ENCODE results near the gene GPLD1. TPM values are rescaled to one million over a fixed set of nuclear protein-coding genes. Genes with fewer than 3 reads are reported as not detected.

The GPLD1 gene
- total RNA-seq, 5 donors from 2014 or later (not counting 1 experiment from before 2014, with no cell fraction given) = 0.50 to 1.5 (median 1.4) TPM

- Histone ChIP-seq H3K9me3 (no peaks in the 10 kb centered on the region), H3K36me3 (ENCODE audit: control insufficient read depth in 2 of 2, extremely low read depth in 1 of 2, insufficient read depth in 1 of 2, low read length in 1 of 2) (peaks cover 9 to 32% of the 10 kb centered on the region in 2 donors), H3K27ac (ENCODE audit: low read length) (no peak overlapping the region), H3K4me1 (ENCODE audit: control insufficient read depth in 1 of 2, extremely low read depth in 1 of 2, insufficient read depth in 2 of 2, low read length in 2 of 2) (peaks cover 0 to 9% of the 10 kb centered on the region in 2 experiments), H3K27me3 (replicated peaks in 1 of 2; ENCODE audit: control insufficient read depth in 2 of 2, extremely low read depth in 1 of 2, insufficient read depth in 2 of 2, low read length in 1 of 2) (no peaks in the 10 kb centered on the region), H3K4me3 (ENCODE audit: control insufficient read depth in 1 of 2, extremely low read depth in 1 of 2, low read length in 1 of 2) (no peak overlapping the region)
- ATAC-seq (replicated peaks in 1 of 4) (no peak), DNase-seq (no peak)
- Mint-ChIP-seq H3K36me3 (peaks cover 39% of the 10 kb centered on the region), H3K27me3 (no peaks in the 10 kb centered on the region), H3K4me1 (peaks cover 11 to 14% (median 12%) of the 10 kb centered on the region in 3 donors), H3K27ac (no peak overlapping the region), H3K9me3 (no peaks in the 10 kb centered on the region), H3K4me3 (no peak overlapping the region)
- CTCF ChIA-PET = no interaction called here
- WGBS (ENCODE audit: insufficient coverage) = 100% methylated on average over 1 of the region's 1 CpG
- POLR2A ChIA-PET = no interaction called here
Measured at GRCh38 chr6:24529985-24530384, 40.6 kb upstream of the GPLD1 start.

GRCh38 chr6:24524805-24525204, 35.4 kb upstream of the GPLD1 start:
- WGBS (ENCODE audit: insufficient coverage) = 77% methylated on average over 3 of the region's 5 CpGs
- peaks cover 14 to 18% (median 15%) of the 10 kb centered on the region in 3 donors for H3K4me1 Mint-ChIP-seq
- ATAC-seq (replicated peaks in 1 of 4) = peak in 1 of 4 experiments; percentile 39
- Histone ChIP-seq H3K27ac (ENCODE audit: low read length) (no peak overlapping the region), H3K27me3 (replicated peaks in 1 of 2; ENCODE audit: control insufficient read depth in 2 of 2, extremely low read depth in 1 of 2, insufficient read depth in 2 of 2, low read length in 1 of 2) (no peaks in the 10 kb centered on the region), H3K9me3 (no peaks in the 10 kb centered on the region), H3K4me1 (ENCODE audit: control insufficient read depth in 1 of 2, extremely low read depth in 1 of 2, insufficient read depth in 2 of 2, low read length in 2 of 2) (peaks cover 0 to 9% of the 10 kb centered on the region in 2 experiments), H3K4me3 (ENCODE audit: control insufficient read depth in 1 of 2, extremely low read depth in 1 of 2, low read length in 1 of 2) (no peak overlapping the region), H3K36me3 (ENCODE audit: control insufficient read depth in 2 of 2, extremely low read depth in 1 of 2, insufficient read depth in 1 of 2, low read length in 1 of 2) (no peaks in the 10 kb centered on the region)
- peaks cover 11% of the 10 kb centered on the region for H3K36me3 Mint-ChIP-seq
- H3K4me3 Mint-ChIP-seq = no peak overlapping the region
- no peak overlapping the region for H3K27ac Mint-ChIP-seq
- H3K9me3 Mint-ChIP-seq = no peaks in the 10 kb centered on the region
- ChIA-PET POLR2A (no interaction called here), CTCF (no interaction called here)
- peak in 9 of 35 experiments; percentile 4 to 47 (median 6) for DNase-seq
- no peaks in the 10 kb centered on the region for H3K27me3 Mint-ChIP-seq

GRCh38 chr6:24524329-24524728, 35.0 kb upstream of the GPLD1 start:
- ATAC-seq (replicated peaks in 1 of 4) = no peak
- CTCF ChIA-PET = interaction anchor here in 1 of 2 donors (0.7 kb wide), 1 partner anchor 41 kb away, joined by 5 read pairs; no protein-coding TSS in a partner anchor
- peaks cover 0 to 9% of the 10 kb centered on the region in 2 experiments for H3K4me1 ChIP-seq (ENCODE audit: control insufficient read depth in 1 of 2, extremely low read depth in 1 of 2, insufficient read depth in 2 of 2, low read length in 2 of 2)
- Mint-ChIP-seq H3K4me3 (no peak overlapping the region), H3K9me3 (no peaks in the 10 kb centered on the region), H3K27me3 (no peaks in the 10 kb centered on the region), H3K4me1 (peaks cover 14 to 18% (median 15%) of the 10 kb centered on the region in 3 donors), H3K27ac (no peak overlapping the region), H3K36me3 (peaks cover 11% of the 10 kb centered on the region)
- H3K27ac ChIP-seq (ENCODE audit: low read length) = no peak overlapping the region
- no peak overlapping the region for H3K4me3 ChIP-seq (ENCODE audit: control insufficient read depth in 1 of 2, extremely low read depth in 1 of 2, low read length in 1 of 2)
- DNase-seq = no peak
- 40% methylated on average over 1 of the region's 3 CpGs for WGBS (ENCODE audit: insufficient coverage)
- no peaks in the 10 kb centered on the region for H3K36me3 ChIP-seq (ENCODE audit: control insufficient read depth in 2 of 2, extremely low read depth in 1 of 2, insufficient read depth in 1 of 2, low read length in 1 of 2)
- no peaks in the 10 kb centered on the region for H3K27me3 ChIP-seq (replicated peaks in 1 of 2; ENCODE audit: control insufficient read depth in 2 of 2, extremely low read depth in 1 of 2, insufficient read depth in 2 of 2, low read length in 1 of 2)
- no peaks in the 10 kb centered on the region for H3K9me3 ChIP-seq
- POLR2A ChIA-PET = no interaction called here

- no peaks in the 10 kb centered on the region for H3K9me3 ChIP-seq
- no peaks in the 10 kb centered on the region for H3K27me3 ChIP-seq (replicated peaks in 1 of 2; ENCODE audit: control insufficient read depth in 2 of 2, extremely low read depth in 1 of 2, insufficient read depth in 2 of 2, low read length in 1 of 2)
- no peak overlapping the region for H3K27ac ChIP-seq (ENCODE audit: low read length)
- no peaks in the 10 kb centered on the region for H3K27me3 Mint-ChIP-seq
- H3K4me1 ChIP-seq (ENCODE audit: control insufficient read depth in 1 of 2, extremely low read depth in 1 of 2, insufficient read depth in 2 of 2, low read length in 2 of 2) = peaks cover 0 to 2% of the 10 kb centered on the region in 2 experiments
- ATAC-seq (replicated peaks in 1 of 4) = no peak
- DNase-seq = no peak
- no peaks in the 10 kb centered on the region for H3K9me3 Mint-ChIP-seq
- peaks cover 13% of the 10 kb centered on the region for H3K36me3 Mint-ChIP-seq
- 88% methylated on average over 10 of the region's 13 CpGs for WGBS (ENCODE audit: insufficient coverage)
- H3K27ac Mint-ChIP-seq = no peak overlapping the region
- ChIA-PET POLR2A (interaction anchor here in 1 of 2 donors (0.5 kb wide), 1 partner anchor 301 kb away, joined by 3 read pairs; no protein-coding TSS in a partner anchor), CTCF (interaction anchor here (0.6 to 1.1 kb wide), 5 partner anchors 8 to 1385 kb away, joined by 3 to 5 read pairs (median 4); no protein-coding TSS in a partner anchor)
- no peak overlapping the region for H3K4me3 Mint-ChIP-seq
- H3K4me1 Mint-ChIP-seq = peaks cover 7 to 15% (median 9%) of the 10 kb centered on the region in 3 donors
- no peaks in the 10 kb centered on the region for H3K36me3 ChIP-seq (ENCODE audit: control insufficient read depth in 2 of 2, extremely low read depth in 1 of 2, insufficient read depth in 1 of 2, low read length in 1 of 2)
- no peak overlapping the region for H3K4me3 ChIP-seq (ENCODE audit: control insufficient read depth in 1 of 2, extremely low read depth in 1 of 2, low read length in 1 of 2)
Measured at GRCh38 chr6:24522228-24523176, 33.1 kb upstream of the GPLD1 start.

- Histone ChIP-seq H3K4me3 (ENCODE audit: control insufficient read depth in 1 of 2, extremely low read depth in 1 of 2, low read length in 1 of 2) (no peak overlapping the region), H3K27ac (ENCODE audit: low read length) (no peak overlapping the region), H3K4me1 (ENCODE audit: control insufficient read depth in 1 of 2, extremely low read depth in 1 of 2, insufficient read depth in 2 of 2, low read length in 2 of 2) (no peaks in the 10 kb centered on the region), H3K36me3 (ENCODE audit: control insufficient read depth in 2 of 2, extremely low read depth in 1 of 2, insufficient read depth in 1 of 2, low read length in 1 of 2) (peaks cover 0 to under 1% of the 10 kb centered on the region in 2 donors), H3K9me3 (no peaks in the 10 kb centered on the region), H3K27me3 (replicated peaks in 1 of 2; ENCODE audit: control insufficient read depth in 2 of 2, extremely low read depth in 1 of 2, insufficient read depth in 2 of 2, low read length in 1 of 2) (no peaks in the 10 kb centered on the region)
- DNase-seq (peak in 14 of 35 experiments; percentile 4 to 40 (median 14)), ATAC-seq (replicated peaks in 1 of 4) (peak; percentile 60 to 79 (median 72))
- H3K27me3 Mint-ChIP-seq = no peaks in the 10 kb centered on the region
- no peaks in the 10 kb centered on the region for H3K9me3 Mint-ChIP-seq
- no peak overlapping the region for H3K4me3 Mint-ChIP-seq
- 61% methylated on average over 4 of the region's 6 CpGs for WGBS (ENCODE audit: insufficient coverage)
- POLR2A ChIA-PET = no interaction called here
- H3K27ac Mint-ChIP-seq = no peak overlapping the region
- CTCF ChIA-PET = interaction anchor here (0.5 to 1.4 kb wide), 4 partner anchors 9 to 90 kb away, joined by 3 to 6 read pairs (median 4); partner anchors contain the start of gene ALDH5A1 (in 2 of the 2)
- H3K4me1 Mint-ChIP-seq = peaks cover 0 to 10% (median 3%) of the 10 kb centered on the region in 3 donors
- peaks cover 16% of the 10 kb centered on the region for H3K36me3 Mint-ChIP-seq
Measured at GRCh38 chr6:24520929-24521546, 31.7 kb upstream of the GPLD1 start.
